ENCODE results near the gene TNFRSF1A. TPM values are rescaled to one million over a fixed set of nuclear protein-coding genes. Genes with fewer than 3 reads are reported as not detected.

Gene TNFRSF1A
- total RNA-seq, 1 experiment from 2014 or later, result 59.9 TPM

- Mint-ChIP-seq H3K27ac (peak within 1 kb of the TSS in 2 of 3 experiments; percentile 36 to 79; a peak in 1 of 7 replicates), H3K4me1 (peaks cover 59 to 61% of the 10 kb centered on the region in 2 experiments), H3K4me3 (no peak within 1 kb of the TSS; a peak in 1 of 5 replicates), H3K9me3 (no peaks in the 10 kb centered on the region; a peak in 2 of 5 replicates), H3K36me3 (ENCODE audit: insufficient read depth in 1 of 3, low read depth in 3 of 3) (no peaks in the 10 kb centered on the region), H3K27me3 (ENCODE audit: low read depth) (peaks cover 34% of the 10 kb centered on the region)
- Histone ChIP-seq H4K8ac (replicated peaks; ENCODE audit: insufficient read length, low read depth, low read length) (no peak within 1 kb of the TSS), H2BK20ac (ENCODE audit: low read depth, low read length, poor library complexity, severe bottlenecking) (no peak within 1 kb of the TSS), H3K4me1 (ENCODE audit: insufficient read depth, low read length) (peaks cover 8% of the 10 kb centered on the region), H3K23ac (ENCODE audit: insufficient read length, low read depth, low read length) (no peak within 1 kb of the TSS), H2AFZ (ENCODE audit: low read length) (no peak within 1 kb of the TSS), H2BK5ac (ENCODE audit: insufficient read length, low read length) (no peak within 1 kb of the TSS), H3K23me2 (ENCODE audit: insufficient read length, low read depth, low read length, poor library complexity, severe bottlenecking) (no peaks in the 10 kb centered on the region), H3K79me1 (ENCODE audit: insufficient read depth, low read depth, low read length, poor library complexity, severe bottlenecking) (no peaks in the 10 kb centered on the region), H3K79me2 (ENCODE audit: insufficient read depth, low read length) (no peaks in the 10 kb centered on the region), H3K4me2 (ENCODE audit: insufficient read depth, insufficient read length, low read length) (no peak within 1 kb of the TSS), H2BK120ac (ENCODE audit: low read depth, low read length, poor library complexity, severe bottlenecking) (no peak within 1 kb of the TSS), H3K9ac (ENCODE audit: extremely low read depth, insufficient read length, low read length) (no peak within 1 kb of the TSS), H3K27me3 (ENCODE audit: insufficient read depth, low read length) (no peaks in the 10 kb centered on the region; the same call in 1 of the 2 replicates), H3K9me3 (ENCODE audit: control insufficient read depth, low read depth, low read length) (no peaks in the 10 kb centered on the region), H4K5ac (ENCODE audit: insufficient read length, low read depth, low read length) (no peak within 1 kb of the TSS), H4K91ac (ENCODE audit: insufficient read length, low read depth, low read length) (no peak within 1 kb of the TSS), H2BK12ac (ENCODE audit: insufficient read length, low read depth, low read length) (no peak within 1 kb of the TSS), H3K27ac (ENCODE audit: insufficient read length, low read depth, low read length) (no peak within 1 kb of the TSS), H4K20me1 (ENCODE audit: control insufficient read depth, insufficient read depth, insufficient read length) (no peaks in the 10 kb centered on the region), H3T11ph (ENCODE audit: low read length) (no peak within 1 kb of the TSS), H2AK5ac (ENCODE audit: insufficient read length, low read length) (no peak within 1 kb of the TSS), H3K18ac (ENCODE audit: insufficient read length, low read depth, low read length) (peak within 1 kb of the TSS; percentile 11), H3K14ac (ENCODE audit: insufficient read depth, low read length) (peak within 1 kb of the TSS; percentile 66; the same call in 1 of the 2 replicates), H3K4ac (ENCODE audit: low read depth, low read length) (no peak within 1 kb of the TSS), H2BK15ac (ENCODE audit: low read depth, low read length) (no peak within 1 kb of the TSS; the same call in 1 of the 2 replicates), H3K56ac (ENCODE audit: insufficient read length, low read depth, low read length) (no peak within 1 kb of the TSS)
- WGBS (ENCODE audit: extremely low coverage, insufficient read length, low lambda C conversion rate), result no CpG with 5 or more reads among the region's 62 CpGs
- DNase-seq, result peak; percentile 82
- no peak for TF ChIP-seq CTCF (conservative IDR thresholded peaks at IDR 0.05)
Measured at GRCh38 chr12:6383572-6384498, 42.0 kb upstream of the TNFRSF1A start, which contains the start of gene LTBR. Gene LTBR, plus strand, starts transcription at chr12:6384162. Its CDS starts 197 bp downstream, at chr12:6384359.

Data from H9 (cell line).